HG03378 (cell line): ENCODE results near the gene OR4A16.

ENCODE experiments used
- ATAC-seq: cut with Tn5 transposase; IDR thresholded peaks from one replicate; pipeline ENCODE4 v1.9.1; 2021; ENCODE audit warnings: mild to moderate bottlenecking, moderate library complexity; ENCODE audit not compliant: unreplicated experiment

Gene OR4A16, protein sequence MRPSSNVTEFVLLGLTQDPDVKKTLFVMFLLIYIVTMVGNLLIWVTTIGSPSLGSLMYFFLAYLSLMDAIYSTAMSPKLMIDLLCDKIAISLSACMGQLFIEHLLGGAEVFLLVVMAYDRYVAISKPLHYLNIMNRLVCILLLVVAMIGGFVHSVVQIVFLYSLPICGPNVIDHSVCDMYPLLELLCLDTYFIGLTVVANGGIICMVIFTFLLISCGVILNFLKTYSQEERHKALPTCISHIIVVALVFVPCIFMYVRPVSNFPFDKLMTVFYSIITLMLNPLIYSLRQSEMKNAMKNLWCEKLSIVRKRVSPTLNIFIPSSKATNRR

GRCh38 chr11:55342901-55343300 lies at the start of gene OR4A16:
TSS of gene OR4A16 (plus strand) at chr11:55343201. CDS start at chr11:55343201, 0 bp downstream.
- ATAC-seq: no peak

GRCh38 chr11:55324500-55324899 lies 18.5 kb upstream of the OR4A16 start:
- no peak for ATAC-seq

GRCh38 chr11:55345306-55345705 lies 2.3 kb downstream of the OR4A16 start:
- no peak for ATAC-seq

GRCh38 chr11:55349032-55349431 lies 6.0 kb downstream of the OR4A16 start:
- ATAC-seq: no peak

GRCh38 chr11:55357560-55358184 lies 14.7 kb downstream of the OR4A16 start:
- ATAC-seq: no peak

GRCh38 chr11:55367674-55368073 lies 24.7 kb downstream of the OR4A16 start, which contains the start of gene OR4A15:
TSS of gene OR4A15 (plus strand) at chr11:55367974. CDS start at chr11:55367974, 0 bp downstream.
- ATAC-seq: no peak
